ENCODE data around the gene NOC2L.

- TF ChIP-seq ZBTB7A (IDR thresholded peaks at IDR 0.05; ENCODE audit: low read depth) (no peak), EP300 (IDR thresholded peaks at IDR 0.05; ENCODE audit: borderline replicate concordance) (no peak), REST (IDR thresholded peaks at IDR 0.05; ENCODE audit: low read depth) (no peak), CEBPB (IDR thresholded peaks at IDR 0.05) (no peak)
These were observed 26.1 kb upstream of the NOC2L start for GRCh38 chr1:985126-985525.
